NCI-H1694 treated with DMSO at 0.1 percent for 48 hours (cell line): ENCODE results near the gene RNF128.
A peak's percentile ranks its signal among the peaks of the same experiment; 100 is the strongest.
"Not testable (repeated sequence)": the region's sequence is repeated elsewhere in the genome, so short reads cannot be mapped to it uniquely, and the experiment has no call there.

Source experiments
- DNase-seq: peaks from one replicate; lab custom pipeline; 2025; lab: John Stamatoyannopoulos, UW

Gene RNF128

GRCh38 chrX:106748377-106748776 lies 21.9 kb downstream of the RNF128 start:
- no peak for DNase-seq

GRCh38 chrX:106751407-106751806 lies 24.9 kb downstream of the RNF128 start:
- no peak for DNase-seq

GRCh38 chrX:106752101-106752678 lies 25.7 kb downstream of the RNF128 start:
- no peak for DNase-seq

- not testable (repeated sequence) for DNase-seq
These were observed 42.8 kb downstream of the RNF128 start for GRCh38 chrX:106769288-106769687.

GRCh38 chrX:106774981-106775380 lies 48.5 kb downstream of the RNF128 start:
- no peak for DNase-seq

- DNase-seq, result no peak
These were observed 53.8 kb downstream of the RNF128 start for GRCh38 chrX:106780264-106780663.

GRCh38 chrX:106780664-106781377 lies 54.3 kb downstream of the RNF128 start:
- no peak for DNase-seq

GRCh38 chrX:106783716-106784115 lies 57.2 kb downstream of the RNF128 start:
- DNase-seq, result no peak

- DNase-seq, result no peak
These were observed 65.0 kb downstream of the RNF128 start for GRCh38 chrX:106791495-106791894.

GRCh38 chrX:106802063-106802387 lies 75.5 kb downstream of the RNF128 start:
- DNase-seq, result no peak

GRCh38 chrX:106802388-106803275 lies 76.1 kb downstream of the RNF128 start, which contains the start of gene TBC1D8B:
Gene TBC1D8B (plus strand): TSS chrX:106802673. CDS start chrX:106802854, 181 bp downstream.
- DNase-seq, result peak; percentile 55

- DNase-seq, result no peak
These were observed 84.8 kb downstream of the RNF128 start for GRCh38 chrX:106811131-106811910.

GRCh38 chrX:106812930-106813329 lies 86.4 kb downstream of the RNF128 start:
- DNase-seq, result not testable (repeated sequence)

GRCh38 chrX:106814093-106814492 lies 87.6 kb downstream of the RNF128 start:
- DNase-seq, result not testable (repeated sequence)
